Neural cell (in vitro differentiated cells): ENCODE data around the gene ZNF207. TPM values are rescaled to one million over a fixed set of nuclear protein-coding genes. Genes with fewer than 3 reads are reported as not detected.

ENCODE experiments used
- H2AFZ ChIP-seq: fragments of 200-600, 300-800 bp; sonication (generic), shearing (Covaris generic); 2 replicates; pipeline ENCODE4 v1.6.0; 2014; ENCODE audit warnings: low read depth, mild to moderate bottlenecking, antibody characterized with exemption, low read length, moderate library complexity
- H3F3A ChIP-seq: fragments of 200-600 bp; shearing (Covaris generic); 2 replicates; pipeline ENCODE4 v1.6.1; 2016; ENCODE audit warnings: mild to moderate bottlenecking, moderate library complexity, mixed read lengths, antibody characterized with exemption, low read length; ENCODE audit not compliant: insufficient read depth, poor library complexity, severe bottlenecking
- H3K27ac ChIP-seq: fragments of 200-600, 300-800 bp; sonication (generic), shearing (Covaris generic); 2 replicates; pipeline ENCODE4 v1.5.1; 2014; ENCODE audit warnings: mild to moderate bottlenecking, low read length, moderate library complexity
- H3K27me3 ChIP-seq: fragments of 300-800, 200-600 bp; sonication (generic), shearing (Covaris generic); 2 replicates; pipeline ENCODE4 v1.6.0; 2014; ENCODE audit warnings: mild to moderate bottlenecking, low read depth, low read length, moderate library complexity; ENCODE audit not compliant: insufficient read depth
- H3K36me3 ChIP-seq: fragments of 300-800, 200-600 bp; sonication (generic), shearing (Covaris generic); 2 replicates; pipeline ENCODE4 v1.5.1; 2014; ENCODE audit warnings: mild to moderate bottlenecking, antibody characterized with exemption, low read length, moderate library complexity; ENCODE audit not compliant: insufficient read depth
- H3K4me2 ChIP-seq: fragments of 300-800, 200-600 bp; sonication (generic), shearing (Covaris generic); 2 replicates; pipeline ENCODE4 v1.6.0; 2014; ENCODE audit warnings: mild to moderate bottlenecking, low read length
- H3K4me3 ChIP-seq: fragments of 300-800, 200-600 bp; sonication (generic), shearing (Covaris generic); 2 replicates; pipeline ENCODE4 v1.5.1; 2014; ENCODE audit warnings: mild to moderate bottlenecking, low read length, moderate library complexity
- H3K79me2 ChIP-seq: fragments of 200-600 bp; shearing (Covaris generic); replicated peaks from 2 replicates; pipeline ENCODE4 v1.6.0; 2014; ENCODE audit warnings: mild to moderate bottlenecking, low read length, moderate library complexity; ENCODE audit not compliant: insufficient read depth
- H3K9ac ChIP-seq: fragments of 300-800, 200-600 bp; sonication (generic), shearing (Covaris generic); 2 replicates; pipeline ENCODE4 v1.6.1; 2016; ENCODE audit warnings: mild to moderate bottlenecking, low read length, mixed read lengths
- H3K9me2 ChIP-seq: fragments of 200-600 bp; shearing (Covaris generic); 2 replicates; pipeline ENCODE4 v1.6.1; 2016; ENCODE audit warnings: mild to moderate bottlenecking, low read length, mixed read lengths; ENCODE audit not compliant: insufficient read depth
- H3K9me3 ChIP-seq: fragments of 200-600, 300-800 bp; sonication (generic), shearing (Covaris generic); 2 replicates; pipeline ENCODE4 v1.6.1; 2016; ENCODE audit warnings: mild to moderate bottlenecking, mixed run types, low read length, moderate library complexity, mixed read lengths
- H4K20me1 ChIP-seq: fragments of 200-600 bp; shearing (Covaris generic); 2 replicates; pipeline ENCODE4 v1.6.1; 2016; ENCODE audit warnings: mild to moderate bottlenecking, mixed run types; ENCODE audit not compliant: insufficient read depth
- CTCF ChIP-seq: fragments of 450-650 bp; IDR thresholded peaks from 2 replicates; pipeline ENCODE4 v1.5.1; 2014; ENCODE audit warnings: antibody characterized with exemption, mild to moderate bottlenecking, moderate library complexity; ENCODE audit not compliant: poor library complexity, severe bottlenecking
- EP300 ChIP-seq: fragments of 450-650 bp; conservative IDR thresholded peaks from 2 replicates; pipeline ENCODE4 v1.6.1; 2014; ENCODE audit warnings: antibody characterized with exemption, mild to moderate bottlenecking, moderate library complexity; ENCODE audit not compliant: poor library complexity, severe bottlenecking
- EZH2 ChIP-seq: fragments of 200-600, 300-800 bp; shearing (Covaris generic), sonication (generic); IDR thresholded peaks from 2 replicates; pipeline ENCODE4 v1.6.1; 2014; ENCODE audit warnings: antibody characterized with exemption, low read length, borderline replicate concordance, mild to moderate bottlenecking; ENCODE audit not compliant: insufficient read depth, poor library complexity, severe bottlenecking
- MXI1 ChIP-seq: fragments of 450-650 bp; conservative IDR thresholded peaks from 2 replicates; pipeline ENCODE4 v1.6.1; 2014; ENCODE audit warnings: antibody characterized with exemption, mild to moderate bottlenecking; ENCODE audit not compliant: poor library complexity, severe bottlenecking
- POLR2AphosphoS5 ChIP-seq: IDR thresholded peaks from 2 replicates; pipeline ENCODE4 v1.6.1; 2012
- RAD21 ChIP-seq: fragments of 450-650 bp; conservative IDR thresholded peaks from 2 replicates; pipeline ENCODE4 v1.6.1; 2014; ENCODE audit warnings: antibody characterized with exemption, mild to moderate bottlenecking, moderate library complexity
- REST ChIP-seq: IDR thresholded peaks from 2 replicates; pipeline ENCODE4 v1.6.1; 2012; ENCODE audit warnings: borderline replicate concordance
- SMC3 ChIP-seq: fragments of 450-650 bp; conservative IDR thresholded peaks from 2 replicates; pipeline ENCODE4 v1.6.1; 2014; ENCODE audit warnings: antibody characterized with exemption, mild to moderate bottlenecking, moderate library complexity; ENCODE audit not compliant: poor library complexity
- TAF1 ChIP-seq: IDR thresholded peaks from 2 replicates; pipeline ENCODE4 v1.6.1; 2012; ENCODE audit warnings: low read depth
- polyA plus RNA-seq: library from polyadenylated mRNA; depleted of rRNA; stranded (reverse); fragments of >200 nt; gene quantifications from 2 replicates; pipeline ENCODE4 v1.2.3, GENCODE V29; 2014

Gene ZNF207
- polyA plus RNA-seq, 1 donor from 2014 or later: 188 TPM

GRCh38 chr17:32305049-32305448, 44.9 kb upstream of the ZNF207 start:
- no peak overlapping the region for H3K4me3 ChIP-seq
- H3K79me2 ChIP-seq: no peaks in the 10 kb centered on the region
- no peaks in the 10 kb centered on the region for H3K36me3 ChIP-seq
- no peaks in the 10 kb centered on the region for H3K27me3 ChIP-seq
- no peaks in the 10 kb centered on the region for H3K9me2 ChIP-seq
- no peaks in the 10 kb centered on the region for H3F3A ChIP-seq
- TF ChIP-seq CTCF (no peak), SMC3 (no peak), MXI1 (no peak), TAF1 (no peak), EZH2 (no peak), POLR2AphosphoS5 (no peak), RAD21 (no peak), REST (no peak), EP300 (no peak)
- no peak overlapping the region for H2AFZ ChIP-seq
- no peaks in the 10 kb centered on the region for H4K20me1 ChIP-seq
- H3K9me3 ChIP-seq: no peaks in the 10 kb centered on the region
- no peak overlapping the region for H3K9ac ChIP-seq
- no peak overlapping the region for H3K27ac ChIP-seq
- no peak overlapping the region for H3K4me2 ChIP-seq

- H3K27ac ChIP-seq: no peak overlapping the region
- no peak for TF ChIP-seq CTCF
- TF ChIP-seq MXI1: no peak
- no peak for TF ChIP-seq TAF1
- no peak for TF ChIP-seq RAD21
- TF ChIP-seq POLR2AphosphoS5: no peak
- no peak for TF ChIP-seq REST
- no peak for TF ChIP-seq SMC3
- no peak for TF ChIP-seq EZH2
- no peak for TF ChIP-seq EP300
These were observed 42.3 kb upstream of the ZNF207 start for GRCh38 chr17:32307658-32308057.

More at GRCh38 chr17:32307658-32308057, 42.3 kb upstream of the ZNF207 start:
- no peaks in the 10 kb centered on the region for H3K36me3 ChIP-seq
- H3K27me3 ChIP-seq: no peaks in the 10 kb centered on the region
- H4K20me1 ChIP-seq: no peaks in the 10 kb centered on the region
- H3K9me3 ChIP-seq: no peaks in the 10 kb centered on the region
- no peaks in the 10 kb centered on the region for H3K79me2 ChIP-seq
- H3K9me2 ChIP-seq: no peaks in the 10 kb centered on the region
- no peak overlapping the region for H3K4me2 ChIP-seq
- no peak overlapping the region for H2AFZ ChIP-seq
- H3F3A ChIP-seq: no peaks in the 10 kb centered on the region
- no peak overlapping the region for H3K4me3 ChIP-seq
- no peak overlapping the region for H3K9ac ChIP-seq
